GM12872 (cell line): ENCODE measurements around the gene DDX54.

Experiments used
- TF ChIP-seq, protein P1 (sequence below): IDR thresholded peaks from 3 replicates; pipeline ENCODE4 v1.5.1; 2011; ENCODE audit warnings: low read depth, mild to moderate bottlenecking, low read length, moderate library complexity; ENCODE audit not compliant: insufficient read depth

Gene DDX54

DNA sequence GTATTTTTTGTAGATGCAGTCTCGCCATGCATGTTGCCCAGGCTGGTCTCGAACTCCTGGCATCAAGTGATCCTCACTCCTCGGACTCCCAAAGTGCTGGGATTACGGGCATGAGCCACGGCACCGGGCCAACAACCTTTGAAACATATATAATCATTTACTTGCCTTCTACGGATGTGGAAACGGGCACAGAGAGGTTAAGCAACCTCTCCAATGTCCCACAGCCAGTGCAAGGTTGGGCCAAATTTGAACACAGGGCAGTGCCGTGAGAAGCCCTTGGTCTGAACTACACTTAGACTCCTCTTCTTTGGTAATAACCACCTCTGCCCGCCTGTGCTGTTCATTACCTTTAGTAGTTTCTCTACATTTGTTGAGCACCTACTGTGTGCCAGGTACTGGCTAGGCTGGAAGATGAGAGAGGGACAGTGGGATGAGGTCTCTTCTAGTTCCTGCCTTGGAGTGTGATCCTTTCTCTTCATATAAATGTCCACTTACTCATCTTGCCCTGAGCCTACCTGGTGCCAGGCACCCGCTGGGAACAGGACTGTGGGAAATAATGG lies 2.2 kb downstream of the DDX54 start:
- TF ChIP-seq, protein P1, sequence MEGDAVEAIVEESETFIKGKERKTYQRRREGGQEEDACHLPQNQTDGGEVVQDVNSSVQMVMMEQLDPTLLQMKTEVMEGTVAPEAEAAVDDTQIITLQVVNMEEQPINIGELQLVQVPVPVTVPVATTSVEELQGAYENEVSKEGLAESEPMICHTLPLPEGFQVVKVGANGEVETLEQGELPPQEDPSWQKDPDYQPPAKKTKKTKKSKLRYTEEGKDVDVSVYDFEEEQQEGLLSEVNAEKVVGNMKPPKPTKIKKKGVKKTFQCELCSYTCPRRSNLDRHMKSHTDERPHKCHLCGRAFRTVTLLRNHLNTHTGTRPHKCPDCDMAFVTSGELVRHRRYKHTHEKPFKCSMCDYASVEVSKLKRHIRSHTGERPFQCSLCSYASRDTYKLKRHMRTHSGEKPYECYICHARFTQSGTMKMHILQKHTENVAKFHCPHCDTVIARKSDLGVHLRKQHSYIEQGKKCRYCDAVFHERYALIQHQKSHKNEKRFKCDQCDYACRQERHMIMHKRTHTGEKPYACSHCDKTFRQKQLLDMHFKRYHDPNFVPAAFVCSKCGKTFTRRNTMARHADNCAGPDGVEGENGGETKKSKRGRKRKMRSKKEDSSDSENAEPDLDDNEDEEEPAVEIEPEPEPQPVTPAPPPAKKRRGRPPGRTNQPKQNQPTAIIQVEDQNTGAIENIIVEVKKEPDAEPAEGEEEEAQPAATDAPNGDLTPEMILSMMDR, result no peak

DNA sequence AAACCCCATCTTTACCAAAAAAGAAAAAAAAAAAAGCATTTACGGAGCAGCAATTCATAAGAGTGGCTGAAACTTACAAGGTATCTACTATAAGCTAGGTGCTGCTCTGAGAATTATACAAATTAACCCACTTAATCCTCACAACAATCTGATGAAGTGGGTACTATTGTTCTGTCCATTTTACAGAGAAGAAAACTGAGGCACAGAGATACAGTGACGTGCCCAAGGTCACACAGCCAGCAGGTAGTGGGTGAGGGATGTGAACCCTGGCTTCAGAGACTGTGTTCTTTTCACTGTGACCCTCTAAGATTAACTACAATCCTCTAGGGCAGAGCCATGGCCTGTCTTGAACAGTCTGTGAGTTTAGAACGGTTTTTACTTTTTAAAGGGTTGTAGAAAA lies 3.3 kb downstream of the DDX54 start:
- TF ChIP-seq, protein P1, result no peak

DNA sequence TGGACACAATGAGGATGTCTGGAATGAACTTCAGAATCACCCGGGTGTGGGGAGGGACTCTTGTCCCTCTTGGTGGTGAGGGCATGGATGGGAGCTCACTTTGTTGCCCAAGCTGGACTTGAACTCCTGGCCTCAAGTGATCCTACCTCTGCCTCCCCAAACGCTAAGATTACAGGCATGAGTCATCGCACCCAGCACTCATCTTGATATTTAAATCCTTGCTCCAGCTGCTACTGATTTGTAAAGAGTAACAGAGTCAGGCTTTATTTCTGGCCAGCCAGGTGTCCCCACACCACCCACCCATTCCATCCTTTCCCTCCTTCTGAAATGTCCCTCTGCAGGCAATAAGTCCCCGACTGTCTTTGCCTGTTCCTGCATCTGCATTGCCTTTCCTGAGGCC lies 4.9 kb downstream of the DDX54 start:
- TF ChIP-seq, protein P1, result no peak

DNA sequence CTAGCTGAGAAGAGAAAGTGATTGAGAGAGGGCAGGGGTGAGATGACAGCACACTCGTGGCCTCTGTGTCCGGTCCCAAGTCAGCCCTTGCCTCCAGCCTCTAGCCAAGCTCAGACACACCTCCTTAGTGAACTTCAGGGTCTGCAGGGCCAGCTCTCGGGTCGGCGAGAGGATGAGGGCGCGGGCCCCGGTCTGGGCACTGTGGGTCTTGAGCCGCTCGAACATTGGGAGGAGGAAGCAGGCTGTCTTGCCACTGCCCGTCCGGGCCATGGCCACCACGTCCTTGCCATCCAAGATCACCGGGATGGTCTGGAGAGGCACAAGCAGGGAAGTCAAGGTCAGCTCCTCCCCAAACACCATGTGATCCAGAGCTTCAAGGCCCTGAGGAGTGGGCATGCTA lies 6.3 kb downstream of the DDX54 start:
- TF ChIP-seq, protein P1, result no peak

DNA sequence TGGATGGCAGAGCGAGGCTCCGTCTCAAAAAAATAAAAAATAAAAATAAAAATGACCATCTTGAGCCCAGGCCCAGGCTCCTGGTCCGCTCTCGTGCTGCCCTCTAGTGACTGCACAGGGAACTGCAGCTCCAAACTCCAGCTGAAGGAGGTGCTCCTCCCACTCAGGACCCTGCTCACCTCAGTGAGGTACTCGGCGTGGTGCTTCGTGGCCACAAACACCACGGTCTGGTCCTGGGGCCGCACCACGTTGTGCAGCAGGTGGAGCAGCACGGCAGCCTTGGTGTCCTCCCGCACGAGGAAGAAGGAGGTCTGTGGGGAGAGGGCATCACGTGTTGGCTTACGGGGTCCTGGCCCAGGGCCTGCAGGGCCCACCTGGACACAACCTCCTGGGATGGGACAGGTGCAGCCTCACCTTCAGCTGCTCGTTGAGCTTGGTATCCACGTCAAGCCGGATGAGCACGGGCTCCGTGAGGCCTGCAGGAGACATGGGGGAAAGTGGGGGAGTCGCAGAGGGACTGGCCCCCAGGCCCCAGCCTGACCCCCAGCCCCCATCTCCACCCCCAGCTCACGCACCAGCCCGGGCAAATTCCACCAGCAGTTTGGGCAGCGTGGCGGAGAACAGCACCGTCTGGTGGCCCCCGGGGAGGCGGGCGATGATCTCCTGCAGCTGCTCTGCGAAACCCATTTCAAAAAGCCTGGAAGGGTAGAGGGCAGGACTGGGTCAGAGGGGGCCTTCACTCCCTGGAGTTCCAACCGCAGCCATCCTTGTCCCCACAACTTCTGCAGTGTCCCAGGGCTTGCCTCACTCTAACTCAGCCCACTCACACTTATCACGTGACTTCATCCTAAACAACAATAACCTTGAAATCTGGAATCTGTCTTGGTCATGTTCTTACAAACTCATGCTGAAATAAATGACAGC lies 10.6 kb downstream of the DDX54 start:
- TF ChIP-seq, protein P1, result peak; percentile 99

DNA sequence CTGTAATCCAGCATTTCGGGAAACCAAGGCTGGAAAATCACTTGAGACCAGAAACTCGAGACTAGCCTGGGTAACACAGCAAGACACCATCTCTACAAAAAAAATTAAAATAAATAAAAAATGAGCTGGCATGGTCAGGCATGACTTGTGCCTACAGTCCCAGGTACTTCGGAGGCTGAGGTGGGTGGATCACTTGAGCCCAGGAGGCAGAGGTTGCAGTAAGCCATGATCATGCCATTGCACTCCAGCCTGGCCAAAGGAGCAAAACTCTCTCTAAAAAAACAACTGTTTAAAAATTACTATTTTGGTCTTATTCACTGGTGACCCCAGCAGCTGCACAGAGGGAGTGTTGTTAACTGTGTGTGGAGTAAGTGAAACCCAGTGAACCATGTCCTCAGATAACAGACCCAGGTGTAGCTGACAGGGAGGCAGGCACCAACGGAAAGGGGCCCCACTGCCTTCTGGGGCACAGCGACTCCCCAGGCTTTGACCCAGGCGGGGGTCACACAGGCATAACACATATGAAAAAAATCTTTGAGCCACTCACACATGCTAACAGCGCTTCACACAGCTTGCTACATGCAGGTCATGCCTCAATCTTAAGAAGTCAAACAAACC lies 12.1 kb downstream of the DDX54 start:
- TF ChIP-seq, protein P1, result 0 out of 3 replicates have a peak, but pooled peaks have one; percentile 1

DNA sequence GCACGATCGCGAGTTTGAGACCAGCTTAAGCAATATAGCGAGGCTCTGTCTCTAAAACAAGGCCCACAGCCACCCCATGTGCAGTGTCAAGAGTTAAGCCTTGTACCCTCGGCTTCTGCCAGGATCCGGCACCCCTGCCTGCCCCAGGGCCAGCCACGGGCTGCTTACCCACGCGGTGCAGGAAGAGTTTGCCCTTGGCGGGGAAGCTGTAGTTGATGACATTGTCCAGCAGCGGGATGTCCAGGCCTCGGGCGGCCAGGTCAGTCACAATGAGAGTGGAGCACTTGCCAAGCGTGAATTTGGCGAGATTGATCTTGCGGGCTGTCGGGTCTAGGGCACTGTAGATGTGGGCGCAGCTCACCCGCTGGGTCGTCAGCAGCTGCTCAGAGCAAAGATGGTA lies 13.1 kb downstream of the DDX54 start:
- TF ChIP-seq, protein P1, result no peak
